GM13977 (cell line): ENCODE measurements around the gene NIPAL3.
"Not testable (repeated sequence)": the region's sequence is repeated elsewhere in the genome, so short reads cannot be mapped to it uniquely, and the experiment has no call there.

Experiments
- DNase-seq: peaks from one replicate; pipeline ENCODE4 v3.0.0; 2012; ENCODE audit warnings: low spot score
- in situ Hi-C: fragments of 300-500 bp; cut with MboI; formaldehyde crosslinking; loops from one replicate; pipeline ENCODE4 v1.12.0; 2022; ENCODE audit warnings: low sequenced_read_pairs, low pct_unique_long_range_greater_than_20kb, mixed read lengths, inconsistent platforms; ENCODE audit not compliant: unreplicated experiment
- TF ChIP-seq, protein P1 (sequence below): IDR thresholded peaks from 2 replicates; pipeline ENCODE4 v1.5.1; 2012; ENCODE audit warnings: mild to moderate bottlenecking, control low read depth; ENCODE audit not compliant: insufficient read depth; ENCODE audit errors: extremely low read depth, missing control alignments

The NIPAL3 gene

GRCh38 chr1:24506691-24507381 is 91.2 kb downstream of the NIPAL3 start:
- in situ Hi-C loops, result no loop called here
- TF ChIP-seq, protein P1, sequence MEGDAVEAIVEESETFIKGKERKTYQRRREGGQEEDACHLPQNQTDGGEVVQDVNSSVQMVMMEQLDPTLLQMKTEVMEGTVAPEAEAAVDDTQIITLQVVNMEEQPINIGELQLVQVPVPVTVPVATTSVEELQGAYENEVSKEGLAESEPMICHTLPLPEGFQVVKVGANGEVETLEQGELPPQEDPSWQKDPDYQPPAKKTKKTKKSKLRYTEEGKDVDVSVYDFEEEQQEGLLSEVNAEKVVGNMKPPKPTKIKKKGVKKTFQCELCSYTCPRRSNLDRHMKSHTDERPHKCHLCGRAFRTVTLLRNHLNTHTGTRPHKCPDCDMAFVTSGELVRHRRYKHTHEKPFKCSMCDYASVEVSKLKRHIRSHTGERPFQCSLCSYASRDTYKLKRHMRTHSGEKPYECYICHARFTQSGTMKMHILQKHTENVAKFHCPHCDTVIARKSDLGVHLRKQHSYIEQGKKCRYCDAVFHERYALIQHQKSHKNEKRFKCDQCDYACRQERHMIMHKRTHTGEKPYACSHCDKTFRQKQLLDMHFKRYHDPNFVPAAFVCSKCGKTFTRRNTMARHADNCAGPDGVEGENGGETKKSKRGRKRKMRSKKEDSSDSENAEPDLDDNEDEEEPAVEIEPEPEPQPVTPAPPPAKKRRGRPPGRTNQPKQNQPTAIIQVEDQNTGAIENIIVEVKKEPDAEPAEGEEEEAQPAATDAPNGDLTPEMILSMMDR, result no peak
- DNase-seq, result no peak

GRCh38 chr1:24507405-24507804 is 91.8 kb downstream of the NIPAL3 start:
- TF ChIP-seq, protein P1, result no peak
- in situ Hi-C loops, result no loop called here
- DNase-seq, result no peak

- DNase-seq, result no peak
- TF ChIP-seq, protein P1, result no peak
- in situ Hi-C loops, result no loop called here
These were observed 93.3 kb downstream of the NIPAL3 start for GRCh38 chr1:24508911-24509310.

DNA sequence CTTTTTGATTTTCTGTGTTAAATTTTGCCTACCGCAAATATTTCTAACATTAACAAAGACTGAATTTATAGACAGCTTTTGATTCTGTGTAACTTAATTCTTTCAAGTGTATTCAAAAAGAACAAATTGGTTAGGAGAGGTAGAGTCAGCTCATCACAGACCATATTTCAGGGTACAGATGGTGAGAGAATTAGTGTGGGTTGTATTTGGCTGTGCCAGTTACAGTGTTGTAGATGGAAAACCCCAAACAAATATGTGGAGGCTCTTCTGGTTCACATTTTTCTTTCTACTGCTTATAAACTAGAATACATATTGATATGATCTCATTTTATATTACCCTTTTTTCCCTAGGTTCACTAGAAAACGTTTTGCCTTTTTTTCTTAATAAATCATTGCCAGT is 98.1 kb downstream of the NIPAL3 start:
- DNase-seq, result no peak
- in situ Hi-C loops, result no loop called here
- TF ChIP-seq, protein P1, result no peak

GRCh38 chr1:24514946-24515345 is 99.3 kb downstream of the NIPAL3 start:
- in situ Hi-C loops, result no loop called here
- TF ChIP-seq, protein P1, result no peak
- no peak for DNase-seq

DNA sequence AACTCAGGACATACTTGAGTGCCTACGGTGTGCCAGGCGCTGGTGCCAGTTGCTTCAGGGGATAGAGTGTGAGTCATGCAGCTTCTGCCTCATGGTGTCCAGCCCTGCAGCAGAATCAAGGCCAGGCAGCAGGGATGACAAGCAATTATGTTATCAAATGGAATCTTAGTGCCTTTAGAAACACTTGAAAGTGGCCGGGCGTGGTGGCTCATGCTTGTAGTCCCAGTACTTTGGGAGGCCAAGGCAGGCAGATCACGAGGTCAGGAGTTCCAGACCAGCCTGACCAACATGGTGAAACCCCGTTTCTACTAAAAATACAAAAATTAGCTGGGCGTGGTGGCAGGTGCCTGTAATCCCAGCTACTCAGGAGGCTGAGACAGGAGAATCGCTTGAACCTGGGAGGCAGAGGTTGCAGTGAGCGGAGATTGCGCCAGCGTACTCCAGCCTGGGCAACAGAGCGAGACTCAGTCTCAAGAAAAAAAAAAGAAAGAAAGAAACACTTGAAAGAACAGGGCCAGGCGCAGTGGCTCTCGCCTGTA is 100.1 kb downstream of the NIPAL3 start:
- in situ Hi-C loops, result not testable (repeated sequence)

GRCh38 chr1:24516506-24516905 is 100.9 kb downstream of the NIPAL3 start:
- in situ Hi-C loops, result no loop called here
- DNase-seq, result no peak

More for the DNA sequence above, 100.1 kb downstream of the NIPAL3 start:
- not testable (repeated sequence) for DNase-seq

More at GRCh38 chr1:24516506-24516905, 100.9 kb downstream of the NIPAL3 start:
- TF ChIP-seq, protein P1, result no peak
